GM10248 (cell line): Measurements from ENCODE around the gene MAPK8IP2.
"Not testable (repeated sequence)": the region's sequence is repeated elsewhere in the genome, so short reads cannot be mapped to it uniquely, and the experiment has no call there.

Source experiments
- CTCF ChIA-PET: fragments of 300-600 bp; sonication (Branson Sonifier 250); formaldehyde crosslinking; extraction: SDS; loops from one replicate; lab custom pipeline; 2021; ENCODE audit warnings: antibody characterized with exemption; lab: Yijun Ruan, JAX
- POLR2A ChIA-PET: fragments of 350-650 bp; sonication (Branson Sonifier 250); formaldehyde crosslinking; extraction: SDS; loops from one replicate; lab custom pipeline; 2020; ENCODE audit warnings: antibody characterized with exemption; lab: Yijun Ruan, JAX
- DNase-seq: peaks from one replicate; pipeline ENCODE4 v3.0.0; 2012; ENCODE audit errors: extremely low spot score
- CTCF ChIP-seq: IDR thresholded peaks from 2 replicates; pipeline ENCODE4 v1.5.1; 2012; ENCODE audit warnings: mild to moderate bottlenecking, low read depth; ENCODE audit errors: extremely low read depth, missing control alignments, control extremely low read depth

The MAPK8IP2 gene

GRCh38 chr22:50611341-50612060 lies 10.9 kb downstream of the MAPK8IP2 start:
- CTCF ChIA-PET: interaction anchor here (1.3 to 3.5 kb wide), 3 partner anchors 9 to 49 kb away, joined by 3 to 16 read pairs (median 4); partner anchors contain the start of gene SYCE3

GRCh38 chr22:50612168-50612527 lies 11.6 kb downstream of the MAPK8IP2 start:
- TF ChIP-seq CTCF: no peak
- CTCF ChIA-PET: interaction anchor here (1.3 to 3.5 kb wide), 3 partner anchors 9 to 49 kb away, joined by 3 to 16 read pairs (median 4); partner anchors contain the start of gene SYCE3
- POLR2A ChIA-PET: no interaction called here
- DNase-seq: no peak

More at GRCh38 chr22:50611341-50612060, 10.9 kb downstream of the MAPK8IP2 start:
- no peak for TF ChIP-seq CTCF
- no peak for DNase-seq
- POLR2A ChIA-PET: no interaction called here

GRCh38 chr22:50612528-50613221 lies 12.1 kb downstream of the MAPK8IP2 start:
- no peak for TF ChIP-seq CTCF
- ChIA-PET POLR2A (no interaction called here), CTCF (interaction anchor here (1.3 to 3.5 kb wide), 3 partner anchors 8 to 50 kb away, joined by 3 to 16 read pairs (median 4); partner anchors contain the start of gene SYCE3)
- DNase-seq: peak; percentile 64

- DNase-seq: no peak
- POLR2A ChIA-PET: no interaction called here
- CTCF ChIA-PET: interaction anchor here (3.5 kb wide), 1 partner anchor 8 kb away, joined by 16 read pairs; no protein-coding TSS in a partner anchor
- no peak for TF ChIP-seq CTCF
Observed at GRCh38 chr22:50613291-50613981, 12.8 kb downstream of the MAPK8IP2 start.

- POLR2A ChIA-PET, CTCF ChIA-PET, DNase-seq: not testable (repeated sequence)
Observed at GRCh38 chr22:50614296-50614695, 13.7 kb downstream of the MAPK8IP2 start.

- peak; percentile 85 for DNase-seq
- CTCF ChIA-PET: interaction anchor here (0.6 to 3.4 kb wide), 45 partner anchors 9 to 781 kb away, joined by 3 to 25 read pairs (median 4); partner anchors contain the start of genes HDAC10, KLHDC7B, LMF2 and NCAPH2
- peak; percentile 77 for TF ChIP-seq CTCF
- POLR2A ChIA-PET: interaction anchor here (0.6 to 1.8 kb wide), 6 partner anchors 10 to 254 kb away, joined by 3 to 8 read pairs (median 4); partner anchors contain the start of genes LMF2 and NCAPH2
Observed at GRCh38 chr22:50620593-50621355, 20.2 kb downstream of the MAPK8IP2 start.
